UCSD-AML1 (cell line): ENCODE data around the gene GNB1L.

Source experiments
- DNase-seq: peaks from one replicate; lab custom pipeline; 2025; ENCODE audit not compliant: unreplicated experiment; lab: John Stamatoyannopoulos, UW

The GNB1L gene

GRCh38 chr22:19854778-19855503 is at the start of gene GNB1L, which contains the start of gene RTL10:
Gene GNB1L, minus strand, starts transcription at chr22:19854874. Its CDS starts 33,519 bp downstream, at chr22:19821355.
Gene RTL10, minus strand, starts transcription at chr22:19854874. Its CDS starts 2,613 bp downstream, at chr22:19852261.
- DNase-seq, result peak; percentile 99

- DNase-seq, result no peak
Measured at GRCh38 chr22:19904174-19904856, 49.6 kb upstream of the GNB1L start.

- no peak for DNase-seq
Measured at GRCh38 chr22:19903513-19903912, 48.8 kb upstream of the GNB1L start.

GRCh38 chr22:19903031-19903430 is 48.4 kb upstream of the GNB1L start:
- no peak for DNase-seq

- DNase-seq, result no peak
Measured at GRCh38 chr22:19902245-19902715, 47.6 kb upstream of the GNB1L start.

GRCh38 chr22:19901577-19902244 is 47.0 kb upstream of the GNB1L start:
- no peak for DNase-seq

GRCh38 chr22:19900707-19901436 is 46.2 kb upstream of the GNB1L start:
- DNase-seq, result no peak

GRCh38 chr22:19898831-19899567 is 44.3 kb upstream of the GNB1L start:
- no peak for DNase-seq

- DNase-seq, result no peak
Measured at GRCh38 chr22:19898145-19898544, 43.5 kb upstream of the GNB1L start.

- DNase-seq, result no peak
Measured at GRCh38 chr22:19897726-19898125, 43.1 kb upstream of the GNB1L start.

- no peak for DNase-seq
Measured at GRCh38 chr22:19896665-19897355, 42.1 kb upstream of the GNB1L start.

- DNase-seq, result no peak
Measured at GRCh38 chr22:19895160-19895849, 40.6 kb upstream of the GNB1L start.

GRCh38 chr22:19893363-19893762 is 38.7 kb upstream of the GNB1L start:
- no peak for DNase-seq

GRCh38 chr22:19892925-19893324 is 38.3 kb upstream of the GNB1L start:
- no peak for DNase-seq

GRCh38 chr22:19892257-19892879 is 37.7 kb upstream of the GNB1L start:
- no peak for DNase-seq

- DNase-seq, result no peak
Measured at GRCh38 chr22:19891317-19892256, 36.9 kb upstream of the GNB1L start.

GRCh38 chr22:19890502-19891316 is 36.0 kb upstream of the GNB1L start:
- no peak for DNase-seq
